HCT116 (cell line): ENCODE measurements around the gene CELF1. TPM values are rescaled to one million over a fixed set of nuclear protein-coding genes. Genes with fewer than 3 reads are reported as not detected.

Experiments used
- ATAC-seq: fragments of 200-7000 bp; cut with Tn5 transposase; 2 replicates; pipeline ENCODE4 v1.9.1; 2020; ENCODE audit warnings: mild to moderate bottlenecking, moderate library complexity
- BruUV-seq: library from RNA; stranded (reverse); fragments of 400-500 nt; replicated peaks from 2 replicates; lab custom pipeline; 2021; lab: Mats Ljungman, UMichigan
- CTCF ChIA-PET: fragments of 300-600 bp; sonication (Branson Sonifier 250); formaldehyde crosslinking; loops from one replicate; lab custom pipeline; 2021; ENCODE audit warnings: antibody characterized with exemption; lab: Charles Lee
- POLR2A ChIA-PET: fragments of 300-600, 350-600 bp; sonication (Branson Sonifier 250); formaldehyde crosslinking; loops from one replicate; lab custom pipeline; 2021; ENCODE audit warnings: antibody characterized with exemption; lab: Charles Lee
- RAD21 ChIA-PET, 2 experiments: fragments of 300-600 bp; sonication (Branson Sonifier 250); formaldehyde crosslinking; loops; one replicate each; lab custom pipeline; 2023; ENCODE audit warnings: low total read pairs in 2 of 2; ENCODE audit not compliant: uncharacterized antibody in 2 of 2, unreplicated experiment in 2 of 2, low non-redundant PET in 1 of 2; lab: Charles Lee
- DNase-seq: peaks from one replicate; pipeline ENCODE4 v3.0.0-alpha.2; 2010; ENCODE audit warnings: low read depth, low spot score
- H2AFZ ChIP-seq: fragments of 200-600 bp; shearing (Covaris generic), sonication (generic); 2 replicates; pipeline ENCODE4 v1.6.1; 2017; ENCODE audit warnings: low read depth, mixed run types, mixed read lengths, antibody characterized with exemption, low read length; ENCODE audit not compliant: poor library complexity, severe bottlenecking
- H3K27ac ChIP-seq: 2 replicates; pipeline ENCODE4 v1.5.1; 2012; ENCODE audit warnings: low read depth, low read length
- H3K27me3 ChIP-seq: fragments of 200-600 bp; sonication (generic); 2 replicates; pipeline ENCODE4 v1.6.1; 2016; ENCODE audit warnings: mixed run types, low read length, mixed read lengths; ENCODE audit not compliant: insufficient read depth
- H3K36me3 ChIP-seq, 2 experiments: fragments of 200-500 bp in 1 of 2; fragments of 200-600 bp in 1 of 2; sonication (Bioruptor generic) in 1 of 2; sonication (generic) in 1 of 2; 2 replicates each; pipeline versions ENCODE4 v1.5.1 to v1.6.1; 2014 to 2016; ENCODE audit warnings: low read length in 2 of 2, inconsistent platforms in 1 of 2, mixed read lengths in 1 of 2, mixed run types in 1 of 2; ENCODE audit not compliant: insufficient read depth in 2 of 2, control insufficient read depth in 1 of 2
- H3K4me1 ChIP-seq, 2 experiments: fragments of 200-600 bp in 1 of 2; sonication (generic) in 1 of 2; 2 replicates each; pipeline versions ENCODE4 v1.5.1 to v1.6.1; 2012 to 2017; ENCODE audit warnings: low read length in 2 of 2, inconsistent platforms in 1 of 2, mild to moderate bottlenecking in 1 of 2, mixed read lengths in 1 of 2, mixed run types in 1 of 2, moderate library complexity in 1 of 2; ENCODE audit not compliant: insufficient read depth in 2 of 2, control insufficient read depth in 1 of 2
- H3K4me2 ChIP-seq: fragments of 200-600 bp; sonication (generic); 2 replicates; pipeline ENCODE4 v1.6.1; 2017; ENCODE audit warnings: mixed run types, low read length, mixed read lengths
- H3K4me3 ChIP-seq, 2 experiments: fragments of 200-600 bp in 1 of 2; sonication (generic) in 1 of 2; replicated peaks in 1 of 2; 2 replicates each; pipeline ENCODE4 v1.5.1; 2011 to 2016; ENCODE audit warnings: low read length in 2 of 2, control low read depth in 1 of 2, low read depth in 1 of 2, mild to moderate bottlenecking in 1 of 2, mixed read lengths in 1 of 2, mixed run types in 1 of 2
- H3K79me2 ChIP-seq: fragments of 200-600 bp; sonication (generic); 2 replicates; pipeline ENCODE4 v1.6.1; 2017; ENCODE audit warnings: mild to moderate bottlenecking, mixed run types, low read length, moderate library complexity, mixed read lengths; ENCODE audit not compliant: insufficient read depth
- H3K9ac ChIP-seq: fragments of 200-600 bp; sonication (generic); 2 replicates; pipeline ENCODE4 v1.6.1; 2016; ENCODE audit warnings: low read length, mixed read lengths
- H3K9me2 ChIP-seq: fragments of 200-600 bp; sonication (generic), shearing (Covaris generic); 2 replicates; pipeline ENCODE4 v1.6.1; 2017; ENCODE audit warnings: mixed run types, mild to moderate bottlenecking, moderate library complexity; ENCODE audit not compliant: insufficient read depth
- H3K9me3 ChIP-seq, 2 experiments: fragments of 200-500 bp in 1 of 2; fragments of 200-600 bp in 1 of 2; sonication (Bioruptor generic) in 1 of 2; sonication (generic) in 1 of 2; 2 replicates each; pipeline ENCODE4 v1.6.1; 2014 to 2017; ENCODE audit warnings: low read length in 2 of 2, mixed read lengths in 2 of 2, inconsistent platforms in 1 of 2, low read depth in 1 of 2, mild to moderate bottlenecking in 1 of 2, mixed run types in 1 of 2, moderate library complexity in 1 of 2; ENCODE audit not compliant: control insufficient read depth in 1 of 2, insufficient read depth in 1 of 2
- H4K20me1 ChIP-seq: fragments of 200-600 bp; sonication (generic), shearing (Covaris generic); 2 replicates; pipeline ENCODE4 v1.6.1; 2017; ENCODE audit warnings: mixed run types, mild to moderate bottlenecking, moderate library complexity; ENCODE audit not compliant: insufficient read depth
- ELF1 ChIP-seq: IDR thresholded peaks from 2 replicates; pipeline ENCODE4 v1.6.1; 2012; ENCODE audit warnings: low read depth, borderline replicate concordance
- JUND ChIP-seq: IDR thresholded peaks from 2 replicates; pipeline ENCODE4 v1.6.1; 2012
- POLR2A ChIP-seq: IDR thresholded peaks from 2 replicates; pipeline ENCODE4 v1.7.0; 2011; ENCODE audit warnings: borderline replicate concordance; ENCODE audit not compliant: insufficient read depth, insufficient read length; ENCODE audit errors: extremely low read depth
- POLR2AphosphoS5 ChIP-seq: IDR thresholded peaks from 2 replicates; pipeline ENCODE4 v1.6.1; 2011; ENCODE audit warnings: mild to moderate bottlenecking, low read depth, low read length, moderate library complexity
- RAD21 ChIP-seq: IDR thresholded peaks from 2 replicates; pipeline ENCODE4 v1.6.1; 2012; ENCODE audit warnings: low read depth, mild to moderate bottlenecking
- SIN3A ChIP-seq: IDR thresholded peaks from 2 replicates; pipeline ENCODE4 v1.6.1; 2012; ENCODE audit warnings: low read depth
- SP1 ChIP-seq: IDR thresholded peaks from 2 replicates; pipeline ENCODE4 v1.6.1; 2012; ENCODE audit warnings: low read depth
- YY1 ChIP-seq: IDR thresholded peaks from 2 replicates; pipeline ENCODE4 v1.6.1; 2011; ENCODE audit warnings: low read length, low read depth, moderate library complexity, mild to moderate bottlenecking; ENCODE audit not compliant: insufficient replicate concordance; ENCODE audit errors: extremely low read depth
- ZBTB33 ChIP-seq: IDR thresholded peaks from 2 replicates; pipeline ENCODE4 v1.6.1; 2011; ENCODE audit warnings: mild to moderate bottlenecking, low read length, moderate library complexity; ENCODE audit not compliant: insufficient replicate concordance; ENCODE audit errors: extremely low read depth
- ZNF274 ChIP-seq: fragments of 200-500 bp; sonication (Bioruptor generic); IDR thresholded peaks from 2 replicates; pipeline ENCODE4 v1.6.1; 2014; ENCODE audit warnings: mild to moderate bottlenecking, low read depth, low read length, inconsistent platforms
- intact Hi-C: fragments of 100-400 bp; cut with micrococcal nuclease; formaldehyde crosslinking; loops from 2 replicates; pipeline ENCODE4 v1.10.0; 2022
- total RNA-seq: library from RNA; stranded (reverse); gene quantifications from one replicate; pipeline ENCODE4 v1.2.1, GENCODE V29; 2021; ENCODE audit not compliant: unreplicated experiment

The CELF1 gene
- total RNA-seq, 1 experiment from 2014 or later: 133 TPM

GRCh38 chr11:47466701-47467250 is 86.2 kb downstream of the CELF1 start:
- H3K9ac ChIP-seq: no peak overlapping the region
- TF ChIP-seq RAD21: no peak
- intact Hi-C loops: loop anchor here (10.0 kb wide), 1 partner anchor 148 kb away; no protein-coding TSS in a partner anchor
- ATAC-seq: peak; percentile 44
- H3K4me3 ChIP-seq: no peak overlapping the region
- BruUV-seq: no TSS peak
- ChIA-PET POLR2A (no interaction called here), CTCF (interaction anchor here (1.3 to 1.5 kb wide), 2 partner anchors 13 to 208 kb away, joined by 3 read pairs; no protein-coding TSS in a partner anchor), RAD21 (no interaction called here)
- no peak overlapping the region for H3K4me2 ChIP-seq
- H3K9me2 ChIP-seq: no peaks in the 10 kb centered on the region
- peaks cover 5% of the 10 kb centered on the region for H4K20me1 ChIP-seq
- H3K79me2 ChIP-seq: peaks cover 46% of the 10 kb centered on the region
- H3K4me1 ChIP-seq: peaks cover 0 to 4% of the 10 kb centered on the region in 2 experiments; a peak in 1 of 4 replicates
- H3K9me3 ChIP-seq: no peaks in the 10 kb centered on the region
- peaks cover 15 to 36% of the 10 kb centered on the region in 2 experiments; a peak in 3 of 4 replicates for H3K36me3 ChIP-seq
- no peak overlapping the region for H2AFZ ChIP-seq
- no peaks in the 10 kb centered on the region for H3K27me3 ChIP-seq
- no peak for DNase-seq
- H3K27ac ChIP-seq: no peak overlapping the region

- peaks cover 46% of the 10 kb centered on the region for H3K79me2 ChIP-seq
- no peak overlapping the region for H3K27ac ChIP-seq
- ATAC-seq: no peak
- ChIA-PET CTCF (interaction anchor here (1.3 to 1.5 kb wide), 2 partner anchors 12 to 207 kb away, joined by 3 read pairs; no protein-coding TSS in a partner anchor), POLR2A (no interaction called here), RAD21 (no interaction called here)
- H3K4me3 ChIP-seq: no peak overlapping the region
- peaks cover 11 to 30% of the 10 kb centered on the region in 2 experiments; a peak in 3 of 4 replicates for H3K36me3 ChIP-seq
- H4K20me1 ChIP-seq: peaks cover 5% of the 10 kb centered on the region
- intact Hi-C loops: loop anchor here (10.0 kb wide), 1 partner anchor 149 kb away; no protein-coding TSS in a partner anchor
- TF ChIP-seq JUND (no peak), SP1 (no peak), POLR2A (no peak), ELF1 (no peak), YY1 (no peak), ZNF274 (no peak), SIN3A (no peak), RAD21 (no peak), ZBTB33 (no peak), POLR2AphosphoS5 (no peak)
- no peaks in the 10 kb centered on the region for H3K9me2 ChIP-seq
- no peak overlapping the region for H2AFZ ChIP-seq
- DNase-seq: no peak
- H3K4me1 ChIP-seq: peaks cover 0 to 4% of the 10 kb centered on the region in 2 experiments; a peak in 1 of 4 replicates
- H3K9me3 ChIP-seq: no peaks in the 10 kb centered on the region
- no peak overlapping the region for H3K9ac ChIP-seq
- no peaks in the 10 kb centered on the region for H3K27me3 ChIP-seq
- BruUV-seq: no TSS peak
- H3K4me2 ChIP-seq: no peak overlapping the region
Measured at GRCh38 chr11:47466201-47466600, 86.7 kb downstream of the CELF1 start.
